Measurements from ENCODE around the gene LRRK2. TPM values are rescaled to one million over a fixed set of nuclear protein-coding genes. Genes with fewer than 3 reads are reported as not detected.
"Not testable (repeated sequence)": the region's sequence is repeated elsewhere in the genome, so short reads cannot be mapped to it uniquely, and the experiment has no call there.

LRRK2 gene
- total RNA-seq, 2 experiments from 2014 or later: 5.9 to 28.4 TPM

DNA sequence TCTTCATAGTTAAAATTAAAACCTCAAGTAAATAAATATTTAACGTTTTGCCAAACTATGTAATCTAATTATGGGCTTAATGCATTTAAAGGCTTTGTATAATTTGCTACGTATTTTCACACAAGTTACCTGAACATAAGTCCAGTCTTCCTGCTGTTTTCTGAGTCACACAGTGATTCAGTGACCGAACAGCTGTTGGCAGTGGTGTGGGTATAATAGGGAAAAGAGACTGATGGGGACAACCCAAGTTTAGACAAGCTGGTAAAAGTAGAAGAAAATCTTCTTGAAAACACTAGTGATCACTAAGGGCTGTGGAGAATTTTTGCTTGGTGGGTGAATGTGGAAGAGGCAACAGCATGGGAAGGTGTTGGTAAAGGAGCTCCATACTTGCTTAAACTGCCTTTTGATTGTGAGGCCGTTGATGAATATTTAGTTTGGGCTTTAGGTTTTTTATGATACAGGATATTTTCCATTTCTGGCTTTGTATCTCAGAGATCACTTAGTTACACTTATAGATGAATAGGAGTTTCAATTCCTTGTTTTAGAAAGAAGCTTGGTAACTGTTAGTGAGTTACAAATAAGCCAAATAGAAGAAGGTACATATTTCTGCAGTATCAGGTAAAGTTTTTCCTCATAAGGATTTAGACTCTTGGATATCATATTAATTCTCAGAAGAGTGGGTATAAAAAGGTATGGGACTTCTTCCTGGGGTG, 23.9 kb downstream of the LRRK2 start:
- intact Hi-C loops (cut with micrococcal nuclease; ENCODE audit: unreplicated experiment): loop anchor here (2.0 kb wide), 1 partner anchor 16 kb away; no protein-coding TSS in a partner anchor
- ChIA-PET CTCF (ENCODE audit: unreplicated experiment) (interaction anchor here (1.2 to 1.7 kb wide), 3 partner anchors 11 to 16 kb away, joined by 3 to 5 read pairs (median 4); no protein-coding TSS in a partner anchor), POLR2A (interaction anchor here (0.7 to 3.1 kb wide), 14 partner anchors 9 to 232 kb away, joined by 3 to 46 read pairs (median 5); partner anchors contain the start of gene LRRK2)
- H3K4me1 ChIP-seq (ENCODE audit: insufficient read depth, low read length, poor library complexity, severe bottlenecking): peaks cover 47% of the 10 kb centered on the region
- peak overlapping the region; percentile 69 for H3K4me2 ChIP-seq (ENCODE audit: low read length)
- peak overlapping the region; percentile 88 for H3K27ac ChIP-seq (ENCODE audit: low read depth, low read length, poor library complexity, severe bottlenecking)
- H3K9me3 ChIP-seq (ENCODE audit: low read length): no peaks in the 10 kb centered on the region; the same call in 1 of the 2 replicates
- DNase-seq (ENCODE audit: low spot score): peak; percentile 56
- BruUV-seq (replicated peaks): no TSS peak
- no peaks in the 10 kb centered on the region for H3K79me2 ChIP-seq (ENCODE audit: insufficient read depth, low read depth, low read length)
- peak overlapping the region; percentile 67 for H2AFZ ChIP-seq (ENCODE audit: low read length)
- no peak for TF ChIP-seq EZH2phosphoT487 (IDR thresholded peaks at IDR 0.05; ENCODE audit: borderline replicate concordance, low read depth, low read length)
- TF ChIP-seq, protein P1, sequence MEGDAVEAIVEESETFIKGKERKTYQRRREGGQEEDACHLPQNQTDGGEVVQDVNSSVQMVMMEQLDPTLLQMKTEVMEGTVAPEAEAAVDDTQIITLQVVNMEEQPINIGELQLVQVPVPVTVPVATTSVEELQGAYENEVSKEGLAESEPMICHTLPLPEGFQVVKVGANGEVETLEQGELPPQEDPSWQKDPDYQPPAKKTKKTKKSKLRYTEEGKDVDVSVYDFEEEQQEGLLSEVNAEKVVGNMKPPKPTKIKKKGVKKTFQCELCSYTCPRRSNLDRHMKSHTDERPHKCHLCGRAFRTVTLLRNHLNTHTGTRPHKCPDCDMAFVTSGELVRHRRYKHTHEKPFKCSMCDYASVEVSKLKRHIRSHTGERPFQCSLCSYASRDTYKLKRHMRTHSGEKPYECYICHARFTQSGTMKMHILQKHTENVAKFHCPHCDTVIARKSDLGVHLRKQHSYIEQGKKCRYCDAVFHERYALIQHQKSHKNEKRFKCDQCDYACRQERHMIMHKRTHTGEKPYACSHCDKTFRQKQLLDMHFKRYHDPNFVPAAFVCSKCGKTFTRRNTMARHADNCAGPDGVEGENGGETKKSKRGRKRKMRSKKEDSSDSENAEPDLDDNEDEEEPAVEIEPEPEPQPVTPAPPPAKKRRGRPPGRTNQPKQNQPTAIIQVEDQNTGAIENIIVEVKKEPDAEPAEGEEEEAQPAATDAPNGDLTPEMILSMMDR (conservative IDR thresholded peaks at IDR 0.05; ENCODE audit: low read length): no peak
- peaks cover 51% of the 10 kb centered on the region for H3K36me3 ChIP-seq (ENCODE audit: insufficient read depth, low read length)
- no peaks in the 10 kb centered on the region for H3K9me2 ChIP-seq (ENCODE audit: insufficient read depth, low read length)
- peak overlapping the region; percentile 37 for H3K4me3 ChIP-seq (ENCODE audit: low read depth, low read length, poor library complexity, severe bottlenecking)
- H4K20me1 ChIP-seq (ENCODE audit: insufficient read depth, low read length): no peaks in the 10 kb centered on the region

DNA sequence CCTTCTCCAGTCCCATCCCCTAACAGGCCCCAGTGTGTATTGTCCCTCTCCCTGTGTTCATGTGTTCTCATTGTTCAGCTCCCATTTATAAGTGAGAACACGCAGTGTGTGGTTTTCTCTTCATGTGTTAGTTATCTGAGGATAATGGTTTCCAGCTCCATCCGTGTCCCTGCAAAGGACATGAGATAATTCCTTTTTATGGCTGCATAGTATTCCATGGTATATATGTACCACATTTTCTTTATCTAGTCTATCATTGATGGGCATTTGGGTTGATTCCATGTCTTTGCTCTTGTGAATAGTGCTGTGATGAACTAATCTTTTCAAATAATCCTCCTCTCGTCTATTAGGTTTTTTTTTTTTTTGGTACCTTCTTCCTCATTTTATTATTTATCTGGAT, 25.9 kb downstream of the LRRK2 start:
- H3K9me2 ChIP-seq (ENCODE audit: insufficient read depth, low read length); CTCF ChIA-PET (ENCODE audit: unreplicated experiment); H4K20me1 ChIP-seq (ENCODE audit: insufficient read depth, low read length); H3K9me3 ChIP-seq (ENCODE audit: low read length); H3K4me2 ChIP-seq (ENCODE audit: low read length); DNase-seq (ENCODE audit: low spot score); H3K79me2 ChIP-seq (ENCODE audit: insufficient read depth, low read depth, low read length); BruUV-seq (replicated peaks); H3K4me3 ChIP-seq (ENCODE audit: low read depth, low read length, poor library complexity, severe bottlenecking); intact Hi-C loops (cut with micrococcal nuclease; ENCODE audit: unreplicated experiment); H3K27ac ChIP-seq (ENCODE audit: low read depth, low read length, poor library complexity, severe bottlenecking); H2AFZ ChIP-seq (ENCODE audit: low read length): not testable (repeated sequence)
- H3K4me1 ChIP-seq (ENCODE audit: insufficient read depth, low read length, poor library complexity, severe bottlenecking): peaks cover 58% of the 10 kb centered on the region
- POLR2A ChIA-PET: interaction anchor here (1.2 to 3.1 kb wide), 4 partner anchors 10 to 20 kb away, joined by 5 to 46 read pairs (median 22); no protein-coding TSS in a partner anchor
- peaks cover 50% of the 10 kb centered on the region for H3K36me3 ChIP-seq (ENCODE audit: insufficient read depth, low read length)

DNA sequence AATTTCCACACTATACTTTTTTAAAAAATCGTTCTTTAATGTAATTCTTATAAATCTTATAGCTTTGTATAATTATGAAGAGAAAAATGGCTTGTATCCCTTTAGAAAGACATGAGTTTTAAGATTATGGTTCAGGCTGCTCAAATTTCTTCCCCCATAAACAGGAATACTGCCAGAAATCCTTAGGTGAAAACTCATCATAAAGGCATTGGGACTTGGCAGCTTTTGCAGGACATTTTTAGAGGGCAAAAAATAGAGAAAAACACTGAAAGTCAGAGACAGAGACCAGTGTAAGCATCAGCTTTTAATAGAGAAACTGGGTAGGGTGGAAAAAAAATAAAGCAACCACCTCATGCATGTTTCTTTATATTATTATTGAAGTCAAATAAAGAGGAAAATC, 29.1 kb downstream of the LRRK2 start:
- Histone ChIP-seq H3K79me2 (ENCODE audit: insufficient read depth, low read depth, low read length) (no peaks in the 10 kb centered on the region), H3K4me2 (ENCODE audit: low read length) (peak overlapping the region; percentile 54), H3K27ac (ENCODE audit: low read depth, low read length, poor library complexity, severe bottlenecking) (peak overlapping the region; percentile 37), H3K4me1 (ENCODE audit: insufficient read depth, low read length, poor library complexity, severe bottlenecking) (peaks cover 39% of the 10 kb centered on the region), H3K36me3 (ENCODE audit: insufficient read depth, low read length) (peaks cover 63% of the 10 kb centered on the region), H3K4me3 (ENCODE audit: low read depth, low read length, poor library complexity, severe bottlenecking) (peak overlapping the region; percentile 11), H2AFZ (ENCODE audit: low read length) (peak overlapping the region; percentile 46; the same call in 1 of the 2 replicates), H3K9me3 (ENCODE audit: low read length) (no peaks in the 10 kb centered on the region; the same call in 1 of the 2 replicates), H3K9me2 (ENCODE audit: insufficient read depth, low read length) (no peaks in the 10 kb centered on the region), H4K20me1 (ENCODE audit: insufficient read depth, low read length) (no peaks in the 10 kb centered on the region)
- no peak for DNase-seq (ENCODE audit: low spot score)
- no TSS peak for BruUV-seq (replicated peaks)
- intact Hi-C loops (cut with micrococcal nuclease; ENCODE audit: unreplicated experiment): no loop called here
- CTCF ChIA-PET (ENCODE audit: unreplicated experiment): interaction anchor here (1.1 kb wide), 1 partner anchor 18 kb away, joined by 3 read pairs; no protein-coding TSS in a partner anchor
- POLR2A ChIA-PET: interaction anchor here (0.7 to 2.0 kb wide), 8 partner anchors 13 to 60 kb away, joined by 3 to 7 read pairs (median 4); partner anchors contain the start of gene LRRK2
- no peak for TF ChIP-seq EZH2phosphoT487 (IDR thresholded peaks at IDR 0.05; ENCODE audit: borderline replicate concordance, low read depth, low read length)
- TF ChIP-seq, protein P1 (conservative IDR thresholded peaks at IDR 0.05; ENCODE audit: low read length): no peak

Data from OCI-LY7 (cell line).